ENCODE results near the gene ARHGAP31.

- no peak for TF ChIP-seq CTCF (IDR thresholded peaks at IDR 0.05; ENCODE audit: insufficient read depth, low read length, poor library complexity, severe bottlenecking)
- TF ChIP-seq EZH2phosphoT487 (conservative IDR thresholded peaks at IDR 0.05; ENCODE audit: low read length), result no peak
Observed at GRCh38 chr3:119359476-119360326, 65.5 kb downstream of the ARHGAP31 start.

Measured in SU-DHL-6 (cell line).